H7 (cell line): Measurements from ENCODE around the gene IGSF3. TPM values are rescaled to one million over a fixed set of nuclear protein-coding genes. Genes with fewer than 3 reads are reported as not detected.

ENCODE experiments used
- DNase-seq: peaks from one replicate; pipeline ENCODE4 v3.0.0; 2012
- H3K27me3 ChIP-seq: 2 replicates; pipeline ENCODE4 v1.6.0; 2011; ENCODE audit warnings: mild to moderate bottlenecking, low read length; ENCODE audit not compliant: control insufficient read depth, insufficient read depth
- H3K36me3 ChIP-seq: replicated peaks from 2 replicates; pipeline ENCODE4 v1.5.1; 2011; ENCODE audit warnings: low read length; ENCODE audit not compliant: control insufficient read depth, insufficient read depth
- H3K4me3 ChIP-seq: 2 replicates; pipeline ENCODE4 v1.5.1; 2011; ENCODE audit warnings: low read depth, mild to moderate bottlenecking, control low read depth, low read length, moderate library complexity; ENCODE audit not compliant: insufficient read depth
- total RNA-seq: library from RNA; depleted of rRNA; stranded (reverse); fragments of >200 nt; shearing (Covaris generic); gene quantifications from 2 replicates; pipeline ENCODE4 v1.2.3, GENCODE V29; 2014; rRNA removed

IGSF3 gene
- total RNA-seq, result 58.7 and 69.0 TPM in 2 replicates

DNA sequence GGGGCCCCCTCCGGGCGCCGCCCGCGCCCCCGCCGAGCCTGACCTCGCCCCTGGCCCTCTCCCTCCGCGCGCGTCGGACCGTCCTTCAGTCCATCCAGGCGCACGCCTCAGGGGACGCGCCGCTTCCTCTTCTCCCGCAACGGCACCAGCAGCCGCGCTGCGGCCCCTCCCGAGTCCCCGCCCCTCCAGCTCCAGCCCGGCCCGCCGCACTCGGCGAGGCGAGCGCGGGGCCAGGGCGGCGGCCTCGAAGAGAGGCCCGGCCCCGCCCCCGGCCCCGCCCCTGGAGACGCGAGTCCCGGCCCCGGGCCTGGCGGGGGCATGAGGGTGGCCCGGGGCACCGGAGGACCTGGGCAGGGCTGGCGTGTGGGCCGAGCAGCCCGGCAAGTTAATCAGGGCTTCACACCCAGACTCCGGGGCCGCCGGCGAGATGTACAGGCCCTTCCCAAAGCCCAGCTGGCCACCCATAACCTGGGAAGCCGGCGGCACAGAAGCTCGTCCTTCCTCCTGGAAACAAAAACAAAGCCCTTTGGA, at the start of gene IGSF3:
TSS of gene IGSF3 (minus strand) at position 159 of the 531 bp plus-strand sequence. CDS start 1,407 bp downstream, outside the sequence.
- peak within 1 kb of the TSS; percentile 76 for H3K4me3 ChIP-seq
- H3K27me3 ChIP-seq, result peaks cover 10% of the 10 kb centered on the region
- DNase-seq, result peak; percentile 97
- peaks cover 1% of the 10 kb centered on the region; the same call in 1 of the 2 replicates for H3K36me3 ChIP-seq

DNA sequence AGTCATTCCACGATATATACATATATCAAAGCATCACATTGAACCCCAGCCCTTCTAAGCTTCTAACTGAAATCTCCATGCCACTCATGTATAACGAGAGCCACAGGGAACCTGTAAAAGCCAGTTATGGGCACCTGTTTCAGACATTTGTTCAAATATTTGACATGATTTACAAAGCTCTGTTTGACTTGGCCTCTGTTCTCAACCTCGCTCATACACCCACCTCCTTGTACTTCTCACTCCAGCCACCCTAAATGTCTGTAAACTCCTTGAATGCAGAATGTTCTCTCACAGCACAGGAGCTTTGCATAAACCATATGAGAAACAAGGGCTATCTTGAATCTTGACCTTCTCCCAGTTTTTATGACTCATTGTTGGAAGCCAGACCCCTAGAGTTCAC, 49.8 kb upstream of the IGSF3 start:
- Histone ChIP-seq H3K27me3 (no peaks in the 10 kb centered on the region), H3K36me3 (no peaks in the 10 kb centered on the region), H3K4me3 (no peak overlapping the region)
- DNase-seq, result no peak

DNA sequence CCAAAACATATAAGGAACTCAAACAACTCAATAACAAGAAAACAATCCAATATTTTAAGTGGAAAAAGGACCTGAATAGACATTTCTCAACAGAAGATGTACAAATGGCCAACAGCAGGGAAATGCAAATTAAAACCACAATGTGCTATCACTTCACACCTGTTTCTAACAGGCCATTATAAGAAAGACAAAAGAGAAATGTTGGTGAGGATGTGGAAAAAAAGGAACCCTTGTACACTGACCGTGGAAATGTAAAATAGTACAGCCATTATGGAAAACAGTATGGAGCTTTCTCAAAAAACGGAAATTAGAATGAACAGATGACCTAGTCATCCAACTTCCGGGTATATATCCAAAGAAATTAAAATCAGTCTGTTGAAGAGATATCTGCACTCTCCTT, 48.9 kb upstream of the IGSF3 start:
- Histone ChIP-seq H3K4me3 (no peak overlapping the region), H3K27me3 (no peaks in the 10 kb centered on the region), H3K36me3 (no peaks in the 10 kb centered on the region)
- DNase-seq, result no peak

DNA sequence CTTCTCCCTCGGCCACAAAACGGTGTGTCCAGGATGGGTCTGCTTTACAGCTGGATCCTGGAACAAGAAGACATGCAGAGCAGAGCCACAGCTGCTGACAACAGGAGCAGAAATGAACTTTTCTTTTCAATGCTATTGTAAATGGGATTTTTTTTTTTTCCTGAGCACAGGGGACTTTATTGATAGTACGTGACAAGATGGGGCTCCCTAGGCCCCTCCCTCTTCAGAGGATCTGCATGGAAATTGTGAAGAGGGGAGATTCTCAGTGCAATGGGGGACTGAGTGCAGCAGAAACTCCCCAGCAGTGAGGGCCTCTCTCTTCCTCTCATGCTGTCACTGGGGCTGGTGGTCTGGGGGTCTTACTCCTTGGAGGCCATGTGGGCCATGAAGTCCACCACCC, 45.9 kb upstream of the IGSF3 start:
- no peak for DNase-seq

DNA sequence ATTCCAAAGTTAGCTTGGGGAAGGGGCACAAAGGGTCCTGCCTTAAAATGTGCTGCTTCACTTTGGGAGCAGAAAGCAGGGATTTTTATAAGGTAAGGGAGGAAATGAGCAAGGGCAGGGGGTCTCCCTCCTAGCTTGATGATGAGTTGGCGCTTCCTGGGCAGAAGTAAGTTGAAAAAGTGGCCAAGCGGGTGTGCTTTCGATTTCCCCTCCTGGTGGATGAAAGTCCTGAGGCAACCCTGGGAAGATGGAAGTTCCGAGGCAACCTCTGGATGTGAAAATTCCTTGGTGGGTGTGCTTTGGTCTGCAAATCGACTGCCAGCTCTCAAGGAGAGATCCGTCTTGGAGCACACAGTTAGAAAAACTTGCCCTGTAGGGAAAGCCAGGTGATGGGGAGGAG, 45.0 kb upstream of the IGSF3 start:
- Histone ChIP-seq H3K4me3 (no peak overlapping the region), H3K27me3 (no peaks in the 10 kb centered on the region; the same call in 1 of the 2 replicates), H3K36me3 (no peaks in the 10 kb centered on the region)
- peak; percentile 47 for DNase-seq

More for the DNA sequence above, 45.9 kb upstream of the IGSF3 start:
- H3K27me3 ChIP-seq, result no peaks in the 10 kb centered on the region
- no peak overlapping the region for H3K4me3 ChIP-seq
- no peaks in the 10 kb centered on the region for H3K36me3 ChIP-seq

DNA sequence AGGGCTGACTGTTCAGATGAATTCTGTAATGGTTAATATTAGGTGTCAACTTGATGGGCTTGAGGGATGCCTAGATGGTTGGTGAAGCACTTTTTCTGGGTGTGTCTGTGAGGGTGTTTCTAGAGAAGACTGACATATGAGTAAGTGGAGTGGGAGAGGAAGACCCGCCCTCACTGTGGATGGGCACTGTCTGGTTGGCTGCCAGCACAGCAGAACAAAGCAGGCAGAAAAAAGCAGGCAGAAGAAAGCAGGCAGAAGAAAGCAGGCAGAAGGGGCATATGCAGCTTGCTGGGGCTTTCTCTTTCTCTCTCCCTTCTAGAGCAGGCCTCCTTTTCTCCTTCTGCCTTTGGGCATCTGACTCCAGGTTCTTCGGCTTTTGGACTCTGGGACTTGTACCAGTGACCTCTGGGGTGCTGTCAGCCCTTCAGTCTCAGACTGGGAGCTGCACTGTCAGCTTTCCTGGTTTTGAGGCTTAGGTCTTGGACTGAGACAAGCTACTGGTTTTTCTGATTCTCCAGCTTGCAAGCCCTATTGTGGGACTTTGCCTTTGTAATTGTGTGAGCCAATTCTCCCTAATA, 43.8 kb upstream of the IGSF3 start:
- Histone ChIP-seq H3K36me3 (no peaks in the 10 kb centered on the region), H3K27me3 (no peaks in the 10 kb centered on the region; the same call in 1 of the 2 replicates), H3K4me3 (no peak overlapping the region)
- no peak for DNase-seq

DNA sequence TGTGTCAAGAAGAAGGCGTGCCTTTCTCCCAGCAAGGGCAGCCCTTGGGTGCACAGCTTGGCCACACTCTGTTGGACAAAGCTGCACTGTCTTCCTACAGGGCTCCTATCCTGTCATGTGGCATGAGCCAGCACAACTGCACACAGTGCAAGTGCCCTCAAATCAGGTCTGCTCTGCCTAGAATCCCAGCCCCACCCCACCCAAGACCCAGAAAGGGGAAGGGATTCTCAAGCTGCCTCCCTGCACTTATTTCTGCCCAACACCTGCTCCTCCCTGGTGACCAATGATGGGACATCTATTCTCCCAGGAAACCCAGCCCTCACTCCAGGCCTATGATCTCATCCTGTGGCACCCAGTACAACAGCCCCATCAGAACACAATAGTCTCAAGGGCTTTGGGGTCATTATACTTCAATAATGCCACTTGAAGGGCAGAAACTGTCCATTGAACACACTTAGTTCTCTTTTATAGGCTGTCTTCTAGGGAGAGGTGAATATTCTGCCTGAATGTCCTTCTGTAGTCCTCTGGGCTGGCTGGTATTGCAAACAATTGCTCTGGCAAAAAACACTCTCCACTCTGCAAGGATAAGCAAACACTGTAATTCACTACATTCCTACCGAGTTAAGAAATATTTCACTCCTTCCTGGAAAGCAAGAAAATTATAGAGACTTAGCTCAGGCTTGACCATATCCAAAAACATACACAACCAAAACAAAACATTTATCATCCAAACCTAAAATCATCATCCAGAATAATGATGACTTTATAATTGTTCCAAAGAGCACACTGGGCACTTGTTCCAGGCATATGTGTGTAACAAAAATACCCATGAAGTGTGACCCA, 43.1 kb upstream of the IGSF3 start:
- DNase-seq, result no peak
- no peak overlapping the region for H3K4me3 ChIP-seq
- no peaks in the 10 kb centered on the region; the same call in 1 of the 2 replicates for H3K27me3 ChIP-seq
- H3K36me3 ChIP-seq, result no peaks in the 10 kb centered on the region

DNA sequence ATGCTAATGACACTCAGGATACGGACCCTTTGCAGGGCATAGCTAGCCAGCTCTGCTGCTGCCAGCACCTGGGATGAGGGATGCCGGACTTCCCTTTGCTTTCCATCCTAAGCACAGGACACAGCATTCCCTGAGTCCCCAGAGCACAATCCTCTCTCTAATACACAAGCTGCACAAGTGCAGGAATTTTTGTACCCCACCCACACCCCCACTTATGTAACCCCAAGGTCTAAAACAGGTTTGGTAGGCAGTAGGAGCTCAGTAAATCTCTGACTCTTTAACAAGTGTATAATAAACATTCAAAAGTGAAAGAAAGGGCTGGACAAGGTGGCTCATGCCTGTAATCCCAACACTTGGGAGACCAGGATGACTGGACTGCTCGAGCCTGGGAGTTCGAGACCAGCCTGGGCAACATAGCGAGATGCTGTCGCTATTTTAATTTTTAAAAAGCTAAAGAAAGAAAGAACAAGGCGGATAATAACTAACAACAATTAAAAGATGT, 42.2 kb upstream of the IGSF3 start:
- no peak overlapping the region for H3K4me3 ChIP-seq
- H3K36me3 ChIP-seq, result no peaks in the 10 kb centered on the region
- H3K27me3 ChIP-seq, result no peaks in the 10 kb centered on the region; the same call in 1 of the 2 replicates
- no peak for DNase-seq

DNA sequence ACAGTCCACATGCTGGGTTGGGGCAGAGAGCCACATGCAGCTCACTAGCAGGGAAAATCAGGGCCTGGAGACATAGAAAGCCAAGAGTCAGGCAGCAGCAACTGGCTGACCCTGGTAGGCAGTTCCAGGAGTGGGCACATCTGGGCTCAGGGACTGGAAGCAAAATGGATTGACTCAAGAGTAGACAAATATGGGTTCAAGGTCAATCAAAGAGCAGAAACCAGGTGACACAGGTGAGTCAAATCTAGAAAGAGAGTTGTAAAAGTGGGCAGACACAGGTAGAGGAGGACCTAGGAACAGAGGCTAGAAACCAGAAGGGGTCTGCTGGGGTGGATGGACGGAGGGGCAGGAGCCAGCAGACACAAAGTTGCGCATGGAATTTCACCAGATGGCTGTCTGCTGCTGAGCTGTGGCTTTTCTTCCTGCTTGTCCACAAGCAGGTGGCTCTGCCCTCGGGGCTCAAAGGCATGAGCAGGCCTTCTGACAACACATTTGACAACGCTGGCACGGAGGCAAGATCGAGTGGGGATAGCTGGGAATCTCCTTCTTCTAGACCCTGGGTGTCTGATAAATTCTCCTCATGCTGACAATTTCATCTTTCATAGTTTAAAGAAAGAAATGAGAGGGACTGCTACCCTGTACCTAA, 40.8 kb upstream of the IGSF3 start:
- DNase-seq, result no peak
- no peaks in the 10 kb centered on the region; the same call in 1 of the 2 replicates for H3K27me3 ChIP-seq

DNA sequence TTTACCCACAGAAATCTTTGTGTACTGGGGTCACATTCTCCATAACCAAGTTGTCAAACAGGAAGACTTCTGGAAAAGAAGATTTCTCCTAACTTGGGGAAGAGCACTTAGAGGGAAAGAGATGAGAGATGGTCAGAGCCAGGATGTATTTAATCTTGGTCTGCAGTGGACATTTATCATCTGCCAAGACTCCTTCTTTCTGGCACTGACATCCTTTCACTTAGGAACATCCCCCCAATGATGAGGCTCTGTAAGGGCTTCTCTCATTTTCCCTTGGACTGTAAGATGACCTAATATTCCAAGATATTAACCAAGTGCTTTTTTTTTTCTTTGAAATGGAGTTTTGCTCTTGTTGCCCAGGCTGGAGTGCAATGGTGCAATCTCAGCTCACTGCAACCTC, 39.3 kb upstream of the IGSF3 start:
- H3K36me3 ChIP-seq, result no peaks in the 10 kb centered on the region
- H3K27me3 ChIP-seq, result no peaks in the 10 kb centered on the region; the same call in 1 of the 2 replicates
- no peak overlapping the region for H3K4me3 ChIP-seq
- DNase-seq, result no peak

More for the DNA sequence above, 40.8 kb upstream of the IGSF3 start:
- Histone ChIP-seq H3K4me3 (no peak overlapping the region), H3K36me3 (no peaks in the 10 kb centered on the region)

DNA sequence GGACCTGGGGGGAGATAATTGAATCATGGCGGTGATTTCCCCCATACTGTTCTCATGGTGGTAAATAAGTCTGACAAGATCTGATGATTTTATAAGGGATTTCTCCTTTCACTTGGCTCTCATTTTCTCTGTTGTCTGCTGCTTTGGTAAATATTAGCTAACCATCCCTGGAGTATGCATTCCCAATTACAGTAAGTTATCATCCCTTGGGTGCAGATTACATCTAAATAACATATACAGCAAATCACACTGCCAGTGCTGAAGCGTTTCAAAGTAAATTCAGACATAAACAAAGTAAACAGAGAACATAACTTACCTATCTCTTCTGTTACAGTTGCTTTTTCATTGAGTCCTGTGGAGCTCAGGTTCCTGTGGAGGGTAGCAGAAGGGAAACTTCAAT, 38.6 kb upstream of the IGSF3 start:
- no peak overlapping the region for H3K4me3 ChIP-seq
- no peak for DNase-seq
- no peaks in the 10 kb centered on the region; the same call in 1 of the 2 replicates for H3K27me3 ChIP-seq
- no peaks in the 10 kb centered on the region for H3K36me3 ChIP-seq

DNA sequence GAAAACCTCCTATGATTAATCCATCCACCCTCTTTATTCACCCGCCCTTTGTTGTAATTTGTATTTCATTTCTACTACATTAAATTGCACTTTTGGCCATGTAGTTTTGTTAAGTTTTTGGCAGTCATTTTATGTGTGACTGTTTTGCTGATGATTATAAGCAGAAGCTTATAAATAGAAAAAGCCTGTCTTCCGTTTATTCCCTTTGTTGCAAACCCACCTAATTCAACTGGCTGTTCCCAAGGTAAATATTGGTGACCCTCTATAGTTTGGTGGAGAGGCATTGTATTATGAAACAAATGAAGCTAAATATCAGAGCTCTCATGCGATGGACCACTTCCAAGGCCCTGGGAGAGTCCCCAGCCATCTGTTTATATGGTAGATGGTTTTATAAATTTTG, 36.7 kb upstream of the IGSF3 start:
- Histone ChIP-seq H3K36me3 (no peaks in the 10 kb centered on the region), H3K4me3 (no peak overlapping the region), H3K27me3 (no peaks in the 10 kb centered on the region; the same call in 1 of the 2 replicates)
- no peak for DNase-seq

DNA sequence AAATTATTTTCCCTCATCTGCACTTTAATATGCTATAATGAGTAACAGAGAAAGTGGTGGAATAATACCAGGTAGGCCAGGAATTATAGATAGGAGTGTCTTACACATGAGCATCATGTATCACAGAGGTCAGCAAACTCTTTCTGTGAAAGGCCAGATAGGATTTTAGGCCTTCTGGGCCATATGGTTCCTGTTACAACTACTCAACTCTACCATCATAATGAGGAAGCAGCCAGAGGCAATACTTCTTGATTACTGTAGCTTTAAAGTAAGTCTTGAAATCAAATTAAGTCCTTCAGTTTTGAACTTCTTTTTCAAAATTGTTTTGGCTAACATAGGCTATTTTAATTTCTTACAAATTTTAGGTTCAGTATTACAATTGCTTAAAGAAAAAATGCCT, 32.1 kb upstream of the IGSF3 start:
- Histone ChIP-seq H3K27me3 (no peaks in the 10 kb centered on the region), H3K4me3 (no peak overlapping the region), H3K36me3 (no peaks in the 10 kb centered on the region)
- no peak for DNase-seq

DNA sequence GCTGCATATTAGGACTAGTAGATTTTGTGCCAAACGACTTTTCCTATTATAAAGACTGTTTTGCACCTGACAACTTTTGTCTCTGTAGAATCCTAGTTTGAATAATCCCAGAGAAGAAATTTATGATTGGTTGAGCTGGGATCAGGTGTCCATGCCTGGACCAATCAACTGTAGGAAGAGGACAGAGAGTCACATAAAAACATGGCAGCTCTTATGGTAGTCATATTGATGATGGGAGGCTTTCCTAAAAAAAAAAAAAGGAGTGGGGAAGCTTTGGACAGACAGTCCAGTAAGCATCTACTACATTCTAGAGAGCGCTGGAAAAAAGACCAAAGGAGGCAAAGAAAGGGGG, 30.7 kb upstream of the IGSF3 start:
- no peaks in the 10 kb centered on the region for H3K27me3 ChIP-seq
- no peaks in the 10 kb centered on the region for H3K36me3 ChIP-seq
- no peak overlapping the region for H3K4me3 ChIP-seq
- no peak for DNase-seq
